ENCODE measurements around the gene GRAMD2A.
"Not testable (repeated sequence)": the region's sequence is repeated elsewhere in the genome, so short reads cannot be mapped to it uniquely, and the experiment has no call there.

The GRAMD2A gene

GRCh38 chr15:72173401-72173800 lies 24.2 kb downstream of the GRAMD2A start:
- no peaks in the 10 kb centered on the region for H3K4me1 ChIP-seq (ENCODE audit: insufficient read depth, low read length, severe bottlenecking)
- no peak overlapping the region for H3K4me3 ChIP-seq (ENCODE audit: low read depth, low read length, poor library complexity, severe bottlenecking)
- no peak overlapping the region for H3K9ac ChIP-seq (ENCODE audit: low read length)
- no peaks in the 10 kb centered on the region for H3K27me3 ChIP-seq (ENCODE audit: insufficient read depth, low read length)
- H3F3A ChIP-seq (ENCODE audit: insufficient read depth, low read length) = no peaks in the 10 kb centered on the region
- H3K36me3 ChIP-seq (ENCODE audit: insufficient read depth, low read length) = no peaks in the 10 kb centered on the region
- no peak overlapping the region for H3K4me2 ChIP-seq (ENCODE audit: low read length)
- H3K9me3 ChIP-seq (ENCODE audit: low read length) = no peaks in the 10 kb centered on the region
- H3K79me2 ChIP-seq (ENCODE audit: insufficient read depth, low read length) = no peaks in the 10 kb centered on the region
- no peak for TF ChIP-seq EZH2 (IDR thresholded peaks at IDR 0.05; ENCODE audit: borderline replicate concordance, low read length)
- TF ChIP-seq CTCF (IDR thresholded peaks at IDR 0.05; ENCODE audit: low read length) = no peak
- H3K9me2 ChIP-seq (ENCODE audit: low read depth, low read length) = no peaks in the 10 kb centered on the region
- no peak overlapping the region for H2AFZ ChIP-seq (ENCODE audit: low read length)
- no peaks in the 10 kb centered on the region for H4K20me1 ChIP-seq (ENCODE audit: insufficient read depth, low read length)
- H3K27ac ChIP-seq (ENCODE audit: low read depth, low read length, poor library complexity, severe bottlenecking) = no peak overlapping the region

- no peaks in the 10 kb centered on the region for H3K9me2 ChIP-seq (ENCODE audit: low read depth, low read length)
- H3K4me2 ChIP-seq (ENCODE audit: low read length) = no peak overlapping the region
- no peak overlapping the region for H3K9ac ChIP-seq (ENCODE audit: low read length)
- no peak overlapping the region for H2AFZ ChIP-seq (ENCODE audit: low read length)
- no peaks in the 10 kb centered on the region for H3K27me3 ChIP-seq (ENCODE audit: insufficient read depth, low read length)
- H3F3A ChIP-seq (ENCODE audit: insufficient read depth, low read length) = no peaks in the 10 kb centered on the region
- no peaks in the 10 kb centered on the region for H3K79me2 ChIP-seq (ENCODE audit: insufficient read depth, low read length)
- TF ChIP-seq EZH2 (IDR thresholded peaks at IDR 0.05; ENCODE audit: borderline replicate concordance, low read length) (no peak), CTCF (IDR thresholded peaks at IDR 0.05; ENCODE audit: low read length) (no peak)
- H3K36me3 ChIP-seq (ENCODE audit: insufficient read depth, low read length) = no peaks in the 10 kb centered on the region
- no peaks in the 10 kb centered on the region for H4K20me1 ChIP-seq (ENCODE audit: insufficient read depth, low read length)
- no peak overlapping the region for H3K27ac ChIP-seq (ENCODE audit: low read depth, low read length, poor library complexity, severe bottlenecking)
- no peaks in the 10 kb centered on the region for H3K9me3 ChIP-seq (ENCODE audit: low read length)
- H3K4me3 ChIP-seq (ENCODE audit: low read depth, low read length, poor library complexity, severe bottlenecking) = no peak overlapping the region
- H3K4me1 ChIP-seq (ENCODE audit: insufficient read depth, low read length, severe bottlenecking) = no peaks in the 10 kb centered on the region
Measured at GRCh38 chr15:72172796-72173195, 24.8 kb downstream of the GRAMD2A start.

- H3K79me2 ChIP-seq (ENCODE audit: insufficient read depth, low read length); H3K4me3 ChIP-seq (ENCODE audit: low read depth, low read length, poor library complexity, severe bottlenecking); H3K27ac ChIP-seq (ENCODE audit: low read depth, low read length, poor library complexity, severe bottlenecking); H3K9me2 ChIP-seq (ENCODE audit: low read depth, low read length); H3K9me3 ChIP-seq (ENCODE audit: low read length); H3F3A ChIP-seq (ENCODE audit: insufficient read depth, low read length); H3K4me1 ChIP-seq (ENCODE audit: insufficient read depth, low read length, severe bottlenecking); H3K4me2 ChIP-seq (ENCODE audit: low read length); H2AFZ ChIP-seq (ENCODE audit: low read length); H3K36me3 ChIP-seq (ENCODE audit: insufficient read depth, low read length); H3K27me3 ChIP-seq (ENCODE audit: insufficient read depth, low read length); H4K20me1 ChIP-seq (ENCODE audit: insufficient read depth, low read length); H3K9ac ChIP-seq (ENCODE audit: low read length): not testable (repeated sequence)
Measured at GRCh38 chr15:72171978-72172377, 25.6 kb downstream of the GRAMD2A start.

- H2AFZ ChIP-seq (ENCODE audit: low read length) = no peak overlapping the region
- H3F3A ChIP-seq (ENCODE audit: insufficient read depth, low read length) = no peaks in the 10 kb centered on the region
- no peak overlapping the region for H3K27ac ChIP-seq (ENCODE audit: low read depth, low read length, poor library complexity, severe bottlenecking)
- no peak overlapping the region for H3K9ac ChIP-seq (ENCODE audit: low read length)
- H3K36me3 ChIP-seq (ENCODE audit: insufficient read depth, low read length) = no peaks in the 10 kb centered on the region
- H3K9me3 ChIP-seq (ENCODE audit: low read length) = no peaks in the 10 kb centered on the region
- H3K79me2 ChIP-seq (ENCODE audit: insufficient read depth, low read length) = no peaks in the 10 kb centered on the region
- H4K20me1 ChIP-seq (ENCODE audit: insufficient read depth, low read length) = no peaks in the 10 kb centered on the region
- no peaks in the 10 kb centered on the region for H3K27me3 ChIP-seq (ENCODE audit: insufficient read depth, low read length)
- no peaks in the 10 kb centered on the region for H3K4me1 ChIP-seq (ENCODE audit: insufficient read depth, low read length, severe bottlenecking)
- no peak for TF ChIP-seq EZH2 (IDR thresholded peaks at IDR 0.05; ENCODE audit: borderline replicate concordance, low read length)
- TF ChIP-seq CTCF (IDR thresholded peaks at IDR 0.05; ENCODE audit: low read length) = no peak
- H3K9me2 ChIP-seq (ENCODE audit: low read depth, low read length) = no peaks in the 10 kb centered on the region
- no peak overlapping the region for H3K4me2 ChIP-seq (ENCODE audit: low read length)
- no peak overlapping the region for H3K4me3 ChIP-seq (ENCODE audit: low read depth, low read length, poor library complexity, severe bottlenecking)
Measured at GRCh38 chr15:72170691-72171090, 26.9 kb downstream of the GRAMD2A start.
